Heart right ventricle (tissue), 16 donors: ENCODE measurements around the gene GADL1. TPM values are rescaled to one million over a fixed set of nuclear protein-coding genes. Genes with fewer than 3 reads are reported as not detected.

ENCODE experiments used
- ATAC-seq, 8 donors: fragments of 200-7000 bp; cut with Tn5 transposase; one replicate each; pipeline ENCODE4 v1.9.1; 2020; ENCODE audit warnings: mild to moderate bottlenecking in 8 of 8, moderate library complexity in 8 of 8, moderate number of reproducible peaks in 1 of 8
- DNase-seq, 2 donors: peaks; one replicate each; pipeline ENCODE4 v3.0.0-alpha.2; 2020
- H3K27ac ChIP-seq, 10 donors: fragments of 200-600 bp; sonication (generic) in 2 of 10; one replicate each; pipeline versions ENCODE4 v1.5.0 to v1.8.0; 2020 to 2022; ENCODE audit warnings: mild to moderate bottlenecking in 3 of 10
- H3K27me3 ChIP-seq, 7 donors: fragments of 200-600 bp; one replicate each; pipeline ENCODE4 v1.8.0; 2021 to 2022; ENCODE audit warnings: mild to moderate bottlenecking in 2 of 7
- H3K36me3 ChIP-seq, 9 donors: fragments of 200-600 bp; sonication (generic) in 1 of 9; one replicate each; pipeline versions ENCODE4 v1.5.0 to v1.8.0; 2020 to 2022; ENCODE audit warnings: mild to moderate bottlenecking in 2 of 9
- H3K4me1 ChIP-seq, 9 donors: fragments of 200-600 bp; sonication (generic) in 1 of 9; one replicate each; pipeline versions ENCODE4 v1.5.0 to v1.8.0; 2020 to 2022; ENCODE audit warnings: mild to moderate bottlenecking in 4 of 9
- H3K4me3 ChIP-seq, 10 donors: fragments of 200-600 bp; sonication (generic) in 2 of 10; one replicate each; pipeline versions ENCODE4 v1.5.0 to v1.8.0; 2020 to 2022; ENCODE audit warnings: mild to moderate bottlenecking in 7 of 10, moderate library complexity in 2 of 10
- H3K9me3 ChIP-seq, 11 donors: fragments of 200-600 bp in 10 of 11; sonication (generic) in 2 of 11; one replicate each; pipeline versions ENCODE4 v1.5.0 to v1.8.0; 2013 to 2022; ENCODE audit warnings: mild to moderate bottlenecking in 2 of 11, control low read depth in 1 of 11, moderate library complexity in 1 of 11
- WGBS, 2 donors: extraction: QIAGEN DNeasy Blood & Tissue Kit; methylation state at CpG; one replicate each; pipeline ENCODE4 v1.1.7; 2013; ENCODE audit warnings: inconsistent platforms in 1 of 2; 5-methylcytosine and 5-hydroxymethylcytosine counted together
- intact Hi-C, 10 donors: fragments of 100-400 bp; cut with DNase I; formaldehyde crosslinking; loops; one replicate each; pipeline versions ENCODE4 v1.11.1 to v1.14.2; 2022
- polyA plus RNA-seq, 2 donors: library from polyadenylated mRNA; stranded (reverse); fragments of 200-250 nt; gene quantifications; one replicate each; pipeline ENCODE4 v1.2.3, GENCODE V29; 2013
- total RNA-seq, 10 donors: library from RNA; stranded (reverse); fragmentation: NEBNext Ultra II Directional in 3 of 10; extraction: Animal tissue kit (Norgen Biotek cat#: 25700) in 3 of 10; gene quantifications; one replicate each; pipeline versions ENCODE4 v1.2.1 to v1.2.4, GENCODE V29; 2021 to 2023
- TF ChIP-seq, protein P1 (sequence below), 9 donors: fragments of 200-600 bp; sonication (generic) in 2 of 9; IDR thresholded peaks; one replicate each; pipeline versions ENCODE4 v1.5.0 to v1.8.0; 2021 to 2022; ENCODE audit warnings: antibody characterized with exemption in 9 of 9, mild to moderate bottlenecking in 5 of 9, moderate library complexity in 1 of 9
- donor health status: Arrhythmogenic right ventricular cardiomyopathy.
- donor health status: ischemic (EF 13 %, LVEDD 7.1; RV severe dilation, severe dysfunction).
- donor health status: healthy with polysubstance abuse.
- donor health status: DM: no; HTN: yes; CAD: no.
- donor health status: DM: no; HTN: no; CAD: no.
- donor health status: ischemic (EF 25% LVEDD 6.9; RV normal size, moderate dysfunction).
- donor health status: ischemic (EF 25% LVEDD 5.7; RV mildly dilated, moderate dysfunction).
- donor health status: healthy.
- donor health status: DM: yes; HTN: yes; CAD: no.
- donor health status: Ischemic cardiomyopathy.
- donor health status: ischemic (EF 35%, LVEDD 5.7; RV mildly dilated, moderate dysfunction).
- donor health status: nonischemic (EF 11% LVEDD 7.7; RV severe dilation, severe dysfunction).
- donor health status: DM: yes; HTN: yes; CAD: no.
- donor health status: PGD.
- donor health status: ischemic (EF 29% LVEDD 5.4; RV normal size, mild dysfunction).
- donor health status: nonischemic (EF 23%, LVEDD 6.1; RV moderate dilation, normal function).

GADL1 gene
- total and polyA plus RNA-seq, 12 donors: 0.12 to 1.6 (median 0.40) TPM; not detected in 4

DNA sequence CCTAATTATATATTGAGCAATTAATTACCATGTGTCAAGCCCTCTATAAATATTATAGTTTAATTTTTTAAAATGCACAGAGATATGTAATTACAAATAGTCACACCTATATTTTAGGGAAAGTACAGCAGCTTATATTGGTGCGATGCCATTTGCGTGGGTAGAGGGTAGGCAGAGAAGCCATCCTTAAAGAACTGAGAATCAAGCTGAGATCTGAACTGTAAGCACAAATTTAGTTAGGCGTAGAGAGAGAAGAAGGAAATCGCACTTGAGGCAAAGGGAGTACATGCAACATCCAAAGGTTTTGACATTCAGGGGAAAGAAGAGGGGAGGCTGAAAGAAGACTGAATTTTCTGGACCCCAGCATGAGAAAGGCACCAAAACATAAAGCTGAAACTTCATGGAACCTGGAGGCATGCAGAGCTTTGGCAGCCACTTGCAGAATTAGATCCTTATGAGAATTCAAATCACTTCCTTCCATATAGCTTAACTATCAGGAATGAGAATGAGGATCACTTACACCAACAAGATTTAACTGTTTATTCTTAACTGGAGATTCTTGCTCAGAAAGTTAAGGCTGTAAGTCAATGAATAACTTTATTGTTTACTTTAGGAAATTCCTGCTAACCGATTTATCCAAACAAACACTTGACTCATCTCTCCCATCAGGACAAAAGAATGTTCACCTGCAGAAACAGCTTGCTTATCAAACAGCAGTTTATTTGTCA, 173.7 kb downstream of the GADL1 start:
- 89 to 92% methylated on average over 5 of the region's 5 CpGs for WGBS, 2 donors
- Histone ChIP-seq H3K4me3 (no peak overlapping the region), H3K27ac (no peak overlapping the region), H3K36me3 (no peaks in the 10 kb centered on the region), H3K27me3 (no peaks in the 10 kb centered on the region), H3K4me1 (no peaks in the 10 kb centered on the region), H3K9me3 (no peaks in the 10 kb centered on the region)
- TF ChIP-seq, protein P1, sequence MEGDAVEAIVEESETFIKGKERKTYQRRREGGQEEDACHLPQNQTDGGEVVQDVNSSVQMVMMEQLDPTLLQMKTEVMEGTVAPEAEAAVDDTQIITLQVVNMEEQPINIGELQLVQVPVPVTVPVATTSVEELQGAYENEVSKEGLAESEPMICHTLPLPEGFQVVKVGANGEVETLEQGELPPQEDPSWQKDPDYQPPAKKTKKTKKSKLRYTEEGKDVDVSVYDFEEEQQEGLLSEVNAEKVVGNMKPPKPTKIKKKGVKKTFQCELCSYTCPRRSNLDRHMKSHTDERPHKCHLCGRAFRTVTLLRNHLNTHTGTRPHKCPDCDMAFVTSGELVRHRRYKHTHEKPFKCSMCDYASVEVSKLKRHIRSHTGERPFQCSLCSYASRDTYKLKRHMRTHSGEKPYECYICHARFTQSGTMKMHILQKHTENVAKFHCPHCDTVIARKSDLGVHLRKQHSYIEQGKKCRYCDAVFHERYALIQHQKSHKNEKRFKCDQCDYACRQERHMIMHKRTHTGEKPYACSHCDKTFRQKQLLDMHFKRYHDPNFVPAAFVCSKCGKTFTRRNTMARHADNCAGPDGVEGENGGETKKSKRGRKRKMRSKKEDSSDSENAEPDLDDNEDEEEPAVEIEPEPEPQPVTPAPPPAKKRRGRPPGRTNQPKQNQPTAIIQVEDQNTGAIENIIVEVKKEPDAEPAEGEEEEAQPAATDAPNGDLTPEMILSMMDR (IDR thresholded peaks at IDR 0.05): no peak
- intact Hi-C loops: no loop called here
- DNase-seq (no peak), ATAC-seq (no peak)

DNA sequence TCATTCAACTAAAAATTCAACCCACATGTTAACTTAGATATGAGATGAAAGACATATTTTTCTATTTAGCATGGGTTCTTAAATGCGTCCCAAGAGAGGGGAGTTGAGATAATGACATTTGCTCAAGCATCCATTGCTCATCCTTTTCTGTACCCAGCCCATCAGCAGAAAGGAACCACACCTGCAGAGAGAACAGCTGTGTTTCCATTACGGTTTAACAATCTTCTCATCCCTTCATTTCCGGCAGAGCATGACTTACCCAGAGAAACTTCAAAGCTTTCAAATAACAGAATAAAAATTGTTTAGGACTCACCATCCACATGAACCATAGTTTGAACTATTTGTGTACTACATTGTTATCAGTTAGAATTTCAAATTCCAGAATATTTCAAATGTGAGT, 174.9 kb downstream of the GADL1 start:
- H3K36me3 ChIP-seq: no peaks in the 10 kb centered on the region
- no peak overlapping the region for H3K4me3 ChIP-seq
- no peak for ATAC-seq
- DNase-seq: no peak
- no peaks in the 10 kb centered on the region for H3K4me1 ChIP-seq
- H3K27me3 ChIP-seq: no peaks in the 10 kb centered on the region
- WGBS, 2 donors: 98 to 100% methylated on average over 3 of the region's 3 CpGs
- H3K9me3 ChIP-seq: no peaks in the 10 kb centered on the region
- TF ChIP-seq, protein P1 (IDR thresholded peaks at IDR 0.05): no peak
- intact Hi-C loops: no loop called here
- no peak overlapping the region for H3K27ac ChIP-seq

DNA sequence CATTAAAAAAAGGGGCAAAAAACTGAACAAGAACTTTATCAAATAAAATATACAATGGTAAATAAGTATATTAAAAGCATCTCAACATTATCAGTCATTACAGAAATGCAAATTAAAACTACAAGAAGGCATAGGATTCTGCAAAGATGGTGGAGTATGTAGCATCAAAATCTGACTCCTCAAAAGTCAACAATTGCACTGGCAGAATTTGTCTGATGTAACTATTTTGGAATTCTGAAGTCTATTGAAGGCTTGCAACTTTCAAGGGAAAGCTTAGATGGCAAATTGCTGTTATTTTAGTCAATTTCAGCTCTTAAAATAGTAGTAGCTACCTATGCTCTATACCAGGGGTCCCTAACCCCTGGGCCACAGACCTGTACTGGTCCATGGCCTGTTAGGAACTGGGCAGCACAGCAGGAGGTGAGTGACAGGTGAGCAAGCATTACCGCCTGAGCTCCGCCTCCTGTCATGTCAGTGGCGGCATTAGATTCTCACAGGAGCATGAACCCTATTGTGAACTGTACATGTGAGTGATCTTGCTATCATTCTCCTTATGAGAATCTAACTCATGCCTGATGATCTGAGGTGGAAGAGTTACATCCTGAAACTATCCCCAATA, 180.5 kb downstream of the GADL1 start:
- no peak overlapping the region for H3K4me3 ChIP-seq
- TF ChIP-seq, protein P1 (IDR thresholded peaks at IDR 0.05): no peak
- intact Hi-C loops: no loop called here
- H3K27me3 ChIP-seq: no peaks in the 10 kb centered on the region
- H3K27ac ChIP-seq: no peak overlapping the region
- DNase-seq (no peak), ATAC-seq (no peak)
- WGBS, 2 donors: 99% methylated on average over 3 of the region's 3 CpGs
- peaks cover 0 to 15% (median 0%) of the 10 kb centered on the region in 9 donors for H3K4me1 ChIP-seq
- H3K36me3 ChIP-seq: no peaks in the 10 kb centered on the region
- H3K9me3 ChIP-seq: peaks cover 0 to 3% (median 0%) of the 10 kb centered on the region in 11 donors

DNA sequence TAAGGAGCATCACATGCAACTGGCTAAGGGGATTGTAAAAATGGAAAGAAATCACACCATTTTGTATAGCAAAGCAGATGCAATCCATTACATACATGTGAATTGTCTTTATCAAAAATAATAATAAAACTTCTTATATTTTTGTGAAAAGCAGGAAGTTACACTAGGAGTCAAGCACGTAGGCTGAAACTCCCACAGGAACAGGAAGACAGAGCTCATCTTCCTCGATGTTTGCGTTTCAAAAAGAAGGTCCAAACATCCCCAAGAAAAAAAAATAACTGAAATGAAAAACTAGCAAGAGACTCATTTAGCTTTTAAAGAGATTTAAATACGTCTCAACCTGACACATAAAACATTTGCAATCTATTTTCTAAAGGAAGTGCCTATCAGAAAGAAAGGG, 181.5 kb downstream of the GADL1 start:
- H3K27ac ChIP-seq: no peak overlapping the region
- ATAC-seq (no peak), DNase-seq (no peak)
- intact Hi-C loops: no loop called here
- no peaks in the 10 kb centered on the region for H3K27me3 ChIP-seq
- H3K36me3 ChIP-seq: no peaks in the 10 kb centered on the region
- no peak overlapping the region for H3K4me3 ChIP-seq
- 44 to 67% methylated on average over 4 of the region's 4 CpGs for WGBS, 2 donors
- TF ChIP-seq, protein P1 (IDR thresholded peaks at IDR 0.05): no peak
- H3K9me3 ChIP-seq: peaks cover 0 to 3% (median 0%) of the 10 kb centered on the region in 11 donors
- H3K4me1 ChIP-seq: peaks cover 0 to 18% (median 0%) of the 10 kb centered on the region in 9 donors
